Mucosa of descending colon (tissue), 3 donors: Measurements from ENCODE around the gene DUSP16. TPM values are rescaled to one million over a fixed set of nuclear protein-coding genes. Genes with fewer than 3 reads are reported as not detected.

Experiments
- ATAC-seq: fragments of 200-7000 bp; cut with Tn5 transposase; one replicate; pipeline ENCODE4 v1.9.1; 2020; ENCODE audit warnings: mild to moderate bottlenecking, moderate library complexity
- DNase-seq, 3 donors: peaks; one replicate each; pipeline ENCODE4 v3.0.0-alpha.2; 2020
- H3K36me3 ChIP-seq: fragments of 200-600 bp; one replicate; pipeline ENCODE4 v1.8.0; 2021; ENCODE audit warnings: low read depth, mild to moderate bottlenecking
- H3K4me1 ChIP-seq: fragments of 200-600 bp; one replicate; pipeline ENCODE4 v1.8.0; 2021; ENCODE audit warnings: low read depth, mild to moderate bottlenecking
- H3K4me3 ChIP-seq: fragments of 200-600 bp; one replicate; pipeline ENCODE4 v1.8.0; 2021; ENCODE audit warnings: mild to moderate bottlenecking
- H3K9me3 ChIP-seq: fragments of 200-600 bp; one replicate; pipeline ENCODE4 v1.8.0; 2021; ENCODE audit warnings: mild to moderate bottlenecking
- intact Hi-C, 2 donors: fragments of 100-400 bp; cut with DNase I in 1 of 2; cut with micrococcal nuclease in 1 of 2; formaldehyde crosslinking; loops; one replicate each; pipeline versions ENCODE4 v1.11.0 to v1.11.1; 2022; cut with DNase I, micrococcal nuclease
- total RNA-seq, 3 donors: library from RNA; stranded (reverse); fragmentation: NEBNext Ultra II Directional in 2 of 3; extraction: Animal tissue kit (Norgen Biotek cat#: 25700) in 2 of 3; gene quantifications; one replicate each; pipeline versions ENCODE4 v1.2.1 to v1.2.4, GENCODE V29; 2021 to 2023
- TF ChIP-seq, protein P1 (sequence below): fragments of 200-600 bp; IDR thresholded peaks from one replicate; pipeline ENCODE4 v1.8.0; 2022; ENCODE audit warnings: antibody characterized with exemption, mild to moderate bottlenecking
- donor health status: DM: no; HTN: no; CAD: no; lungs with moderate emphysema.
- donor health status: DM: no; HTN: no; CAD: no.
- donor health status: DM: no; HTN: yes; CAD: no.

DUSP16 gene
- total RNA-seq, 3 donors from 2014 or later: 42.3 to 61.8 (median 42.9) TPM

DNA sequence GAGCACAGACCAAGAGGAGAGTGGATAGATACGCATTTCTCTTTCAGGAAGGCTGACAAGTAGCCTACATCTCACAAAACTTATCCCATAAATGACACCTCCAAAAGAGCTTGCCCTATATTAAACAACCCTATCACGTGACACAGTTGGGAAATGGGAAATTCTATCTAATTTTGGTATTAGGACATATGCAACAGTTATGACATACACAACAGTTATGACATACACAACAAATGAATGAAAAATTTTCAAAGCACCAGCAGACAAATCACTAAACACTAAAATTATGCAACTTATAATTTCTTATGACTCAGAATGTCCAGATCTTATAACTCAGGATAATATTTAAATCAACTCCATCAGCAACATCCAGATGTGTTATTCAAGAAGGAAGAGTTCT is 54.1 kb downstream of the DUSP16 start:
- intact Hi-C loops: no loop called here
- Histone ChIP-seq H3K4me1 (no peaks in the 10 kb centered on the region), H3K36me3 (no peaks in the 10 kb centered on the region), H3K4me3 (no peak overlapping the region), H3K9me3 (no peaks in the 10 kb centered on the region)
- TF ChIP-seq, protein P1, sequence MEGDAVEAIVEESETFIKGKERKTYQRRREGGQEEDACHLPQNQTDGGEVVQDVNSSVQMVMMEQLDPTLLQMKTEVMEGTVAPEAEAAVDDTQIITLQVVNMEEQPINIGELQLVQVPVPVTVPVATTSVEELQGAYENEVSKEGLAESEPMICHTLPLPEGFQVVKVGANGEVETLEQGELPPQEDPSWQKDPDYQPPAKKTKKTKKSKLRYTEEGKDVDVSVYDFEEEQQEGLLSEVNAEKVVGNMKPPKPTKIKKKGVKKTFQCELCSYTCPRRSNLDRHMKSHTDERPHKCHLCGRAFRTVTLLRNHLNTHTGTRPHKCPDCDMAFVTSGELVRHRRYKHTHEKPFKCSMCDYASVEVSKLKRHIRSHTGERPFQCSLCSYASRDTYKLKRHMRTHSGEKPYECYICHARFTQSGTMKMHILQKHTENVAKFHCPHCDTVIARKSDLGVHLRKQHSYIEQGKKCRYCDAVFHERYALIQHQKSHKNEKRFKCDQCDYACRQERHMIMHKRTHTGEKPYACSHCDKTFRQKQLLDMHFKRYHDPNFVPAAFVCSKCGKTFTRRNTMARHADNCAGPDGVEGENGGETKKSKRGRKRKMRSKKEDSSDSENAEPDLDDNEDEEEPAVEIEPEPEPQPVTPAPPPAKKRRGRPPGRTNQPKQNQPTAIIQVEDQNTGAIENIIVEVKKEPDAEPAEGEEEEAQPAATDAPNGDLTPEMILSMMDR: no peak
- ATAC-seq: no peak
- DNase-seq: no peak

DNA sequence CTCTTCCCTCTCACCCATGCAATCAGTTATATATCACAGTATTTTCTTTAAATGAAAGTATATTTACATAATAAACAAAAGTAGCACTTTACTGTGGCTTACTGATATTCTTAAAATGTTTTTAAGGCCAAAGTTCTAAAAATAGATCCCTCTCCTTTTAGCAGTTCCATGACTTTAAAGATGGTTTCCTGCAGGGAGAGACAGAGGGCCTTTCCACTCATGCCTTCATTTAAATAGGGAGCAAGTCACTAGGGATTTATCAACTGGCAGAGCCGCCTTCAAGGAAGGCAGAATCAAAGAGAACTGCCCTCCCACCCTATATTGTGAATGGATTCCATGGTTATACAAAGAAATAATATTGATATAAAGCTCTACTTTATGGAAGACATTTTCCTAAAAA is 55.5 kb downstream of the DUSP16 start:
- ATAC-seq: no peak
- TF ChIP-seq, protein P1: no peak
- DNase-seq: no peak
- no peaks in the 10 kb centered on the region for H3K9me3 ChIP-seq
- no peaks in the 10 kb centered on the region for H3K36me3 ChIP-seq
- intact Hi-C loops: no loop called here
- H3K4me1 ChIP-seq: no peaks in the 10 kb centered on the region
- no peak overlapping the region for H3K4me3 ChIP-seq

DNA sequence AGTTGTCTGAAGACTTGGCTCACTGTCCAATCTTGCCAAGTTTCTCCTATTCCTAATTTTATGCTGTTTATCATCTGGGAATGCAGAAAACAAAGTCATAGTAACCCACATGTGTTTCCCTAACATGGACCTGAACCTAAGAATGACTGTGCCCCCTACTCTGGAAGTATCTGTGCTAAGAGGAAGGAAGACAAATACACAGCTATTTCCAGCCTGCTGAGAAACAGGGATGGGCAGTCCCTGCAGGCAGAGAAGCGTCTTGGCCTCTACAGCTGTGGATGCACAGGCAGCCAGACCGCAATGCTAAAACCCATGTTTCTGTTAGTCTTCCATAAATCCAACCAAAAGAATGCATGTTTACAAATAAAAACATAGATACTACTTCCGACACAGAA is 56.2 kb downstream of the DUSP16 start:
- Histone ChIP-seq H3K9me3 (no peaks in the 10 kb centered on the region), H3K4me3 (no peak overlapping the region), H3K4me1 (no peaks in the 10 kb centered on the region), H3K36me3 (no peaks in the 10 kb centered on the region)
- intact Hi-C loops: no loop called here
- TF ChIP-seq, protein P1: no peak
- ATAC-seq (peak; percentile 31), DNase-seq (no peak)

DNA sequence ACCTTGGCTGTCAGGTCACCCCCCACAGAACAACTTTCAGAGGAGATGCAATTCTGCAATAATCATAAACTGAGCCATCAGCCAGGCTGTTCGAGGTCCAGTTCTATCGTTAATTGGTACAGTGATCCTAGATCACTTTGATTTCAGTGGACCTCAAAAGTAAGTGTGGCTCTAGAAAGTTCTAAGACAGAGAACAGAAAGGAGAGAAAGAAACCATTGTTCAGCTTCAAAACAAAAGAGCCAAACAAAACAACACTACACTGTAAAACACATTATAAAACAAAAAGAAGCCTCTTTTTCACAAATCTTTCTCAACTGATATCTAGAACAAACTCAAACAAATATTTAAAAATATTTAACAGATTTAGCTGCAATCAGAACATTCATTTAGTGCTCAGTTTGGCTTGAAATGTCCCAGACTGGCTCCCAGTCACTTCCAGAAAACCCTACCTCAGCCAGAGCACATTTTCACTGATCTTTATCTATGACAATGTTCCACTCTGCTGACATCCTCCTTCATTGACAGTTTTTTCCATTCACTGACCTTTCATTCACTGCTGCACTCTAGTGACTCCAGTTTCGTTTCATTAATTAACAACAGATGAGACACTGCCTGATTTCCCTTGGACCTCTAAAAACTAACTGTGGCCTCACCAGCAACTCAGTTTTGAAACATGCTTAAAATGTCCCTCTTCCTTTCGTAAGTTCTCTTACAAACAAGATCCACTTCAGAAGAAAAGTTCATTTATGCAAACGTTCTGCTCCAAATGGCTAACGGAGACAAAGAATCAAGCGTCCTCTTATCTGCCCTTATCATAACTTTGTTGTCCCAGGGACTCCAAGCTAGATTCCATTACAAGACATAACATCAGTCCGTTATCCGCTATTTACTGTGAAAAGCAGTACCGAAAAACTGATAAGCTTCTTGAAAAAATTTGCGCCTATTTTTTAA is 56.8 kb downstream of the DUSP16 start:
- H3K4me3 ChIP-seq: no peak overlapping the region
- ATAC-seq (peak; percentile 46), DNase-seq (no peak)
- no peaks in the 10 kb centered on the region for H3K9me3 ChIP-seq
- H3K36me3 ChIP-seq: no peaks in the 10 kb centered on the region
- intact Hi-C loops: no loop called here
- no peaks in the 10 kb centered on the region for H3K4me1 ChIP-seq
- TF ChIP-seq, protein P1: no peak

DNA sequence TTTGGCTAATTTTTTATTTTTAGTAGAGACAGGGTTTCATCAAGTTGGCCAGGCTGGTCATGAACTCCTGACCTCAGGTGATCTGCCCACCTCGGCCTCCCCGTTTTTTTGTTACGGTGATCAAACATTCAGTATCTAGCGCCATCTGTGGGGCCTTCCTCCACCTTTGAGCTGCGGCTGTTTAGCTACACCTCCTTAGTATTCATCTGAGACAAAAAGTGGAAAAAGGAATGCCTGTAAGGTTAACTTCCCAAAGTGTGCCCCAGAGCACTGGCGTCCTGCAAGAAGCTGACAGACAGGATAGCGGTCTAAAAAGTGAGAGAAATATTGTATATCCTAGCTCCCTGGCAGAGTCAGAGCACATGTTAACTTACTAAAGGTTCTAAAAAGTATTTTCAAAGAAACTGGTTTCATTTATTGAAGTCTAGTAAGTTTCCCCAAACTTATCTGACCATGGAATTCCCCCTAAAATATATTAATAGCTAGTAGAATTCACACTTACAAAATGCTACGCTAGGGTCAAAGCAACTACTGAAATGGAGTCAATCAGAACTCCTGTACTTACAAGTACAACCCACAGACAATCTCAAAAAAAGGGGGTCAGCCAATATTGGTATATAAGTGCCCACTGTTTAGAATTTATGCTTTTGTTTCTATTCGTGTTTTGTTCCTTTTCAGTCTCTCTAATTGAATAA is 59.1 kb downstream of the DUSP16 start:
- no peaks in the 10 kb centered on the region for H3K36me3 ChIP-seq
- intact Hi-C loops: no loop called here
- ATAC-seq: no peak
- TF ChIP-seq, protein P1: no peak
- no peaks in the 10 kb centered on the region for H3K4me1 ChIP-seq
- peak in 1 of 3 donors; percentile 44 for DNase-seq
- H3K4me3 ChIP-seq: no peak overlapping the region
- H3K9me3 ChIP-seq: no peaks in the 10 kb centered on the region
